NCI-H1694 treated with DMSO at 0.1 percent for 48 hours (cell line): ENCODE measurements around the gene SARNP.

ENCODE experiments used
- DNase-seq: peaks from one replicate; lab custom pipeline; 2025; lab: John Stamatoyannopoulos, UW

The SARNP gene

DNA sequence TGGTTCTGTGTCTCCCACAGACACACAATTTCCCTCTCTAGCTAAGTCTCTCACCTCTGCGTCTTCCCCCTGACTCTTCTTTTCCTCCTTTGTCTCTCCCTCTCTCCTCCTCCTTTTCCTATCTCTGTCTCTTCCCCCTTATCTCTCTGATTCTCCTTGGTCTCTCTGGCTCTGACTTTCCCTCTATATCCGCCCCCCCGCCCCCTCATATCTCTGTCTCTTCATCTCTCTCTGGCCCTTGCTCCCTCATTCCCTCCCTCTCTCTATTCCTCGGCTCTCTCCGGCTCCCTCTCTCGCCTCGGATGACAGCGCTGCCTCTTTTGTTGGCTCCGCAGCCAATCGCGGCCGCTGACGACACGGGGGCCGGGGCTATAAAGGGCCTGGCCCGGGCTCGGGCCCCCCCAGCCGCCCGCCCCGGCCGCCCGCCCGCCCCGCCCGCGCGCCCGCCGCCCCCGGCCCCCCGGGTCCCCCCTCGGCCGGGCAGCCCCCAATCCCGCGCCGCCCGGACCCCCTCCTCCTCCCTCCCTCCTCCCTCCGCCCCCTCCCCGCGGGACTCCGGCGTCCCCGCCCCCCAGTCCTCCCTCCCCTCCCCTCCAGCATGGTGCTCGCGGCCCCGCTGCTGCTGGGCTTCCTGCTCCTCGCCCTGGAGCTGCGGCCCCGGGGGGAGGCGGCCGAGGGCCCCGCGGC, 74.7 kb downstream of the SARNP start, which contains the start of gene GDF11:
TSS of gene GDF11 (plus strand) at position 404 of the 687 bp plus-strand sequence. CDS start at position 599, 195 bp downstream.
- DNase-seq: peak; percentile 29

DNA sequence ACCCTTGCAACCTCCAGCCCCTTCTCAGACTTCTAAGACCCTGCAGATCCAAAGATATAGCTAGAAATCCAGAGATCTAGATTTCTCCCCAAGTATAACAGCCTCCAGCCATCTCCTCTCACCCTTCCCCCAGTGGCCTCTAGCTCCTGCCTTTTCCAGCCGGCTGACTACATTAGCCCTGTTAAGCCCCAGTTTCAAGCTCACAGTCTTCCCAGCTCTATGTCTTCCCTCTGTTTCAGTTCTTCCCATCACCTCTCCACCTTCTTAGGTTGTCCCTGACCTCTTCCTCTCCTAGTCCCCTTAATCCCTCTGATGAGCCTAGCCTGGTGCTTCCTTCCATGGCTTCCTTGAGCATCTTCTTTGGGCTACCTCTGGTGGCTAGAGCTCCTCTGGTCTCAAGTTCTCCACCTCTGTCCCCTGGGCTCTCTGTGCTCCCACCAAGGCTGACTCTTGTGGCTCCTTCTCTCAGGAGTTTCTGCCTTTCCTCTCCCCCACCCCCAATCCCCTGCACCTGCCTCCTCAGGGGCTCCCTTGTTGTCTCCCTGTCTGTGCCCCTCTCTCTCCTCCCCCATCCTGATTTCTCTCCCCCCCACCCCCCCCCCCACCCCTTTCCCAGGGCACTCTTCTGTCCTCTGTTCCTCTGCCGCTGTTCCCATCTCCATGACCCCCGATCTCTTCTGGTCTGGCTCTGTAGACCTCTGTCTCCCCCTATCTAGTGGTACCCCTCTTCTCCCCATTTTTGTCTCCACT, 75.4 kb downstream of the SARNP start:
- DNase-seq: no peak

- no peak for DNase-seq
Observed at GRCh38 chr12:55739025-55739378, 78.5 kb downstream of the SARNP start.

- DNase-seq: peak; percentile 89
Observed at GRCh38 chr12:55738123-55739024, 79.2 kb downstream of the SARNP start.

DNA sequence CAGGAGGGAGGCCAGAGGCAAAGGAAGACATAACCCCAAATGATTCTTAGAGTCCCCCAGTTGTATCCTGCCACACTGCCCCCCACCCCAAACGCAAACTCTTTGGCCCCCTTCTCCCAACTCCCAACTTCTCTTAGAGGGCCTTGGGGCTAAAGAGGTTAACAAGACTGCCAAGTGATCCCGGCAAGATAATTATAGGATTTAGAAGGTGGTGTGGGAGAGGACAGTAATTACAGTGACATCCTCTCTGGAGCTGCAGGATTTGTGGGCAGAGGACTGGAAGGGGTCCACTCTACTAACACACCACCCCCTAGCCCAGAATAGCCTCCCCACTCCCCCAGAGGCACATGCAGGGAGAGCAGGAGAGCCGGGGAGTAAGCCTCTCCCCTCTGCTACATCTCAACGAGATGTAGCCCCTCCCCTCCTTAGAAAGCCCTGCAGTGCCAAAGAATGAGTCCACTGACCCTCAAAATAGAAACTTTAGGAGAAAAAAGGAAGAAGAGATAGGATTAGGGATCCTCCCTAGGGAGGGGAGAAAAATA, 79.9 kb downstream of the SARNP start:
- no peak for DNase-seq

DNA sequence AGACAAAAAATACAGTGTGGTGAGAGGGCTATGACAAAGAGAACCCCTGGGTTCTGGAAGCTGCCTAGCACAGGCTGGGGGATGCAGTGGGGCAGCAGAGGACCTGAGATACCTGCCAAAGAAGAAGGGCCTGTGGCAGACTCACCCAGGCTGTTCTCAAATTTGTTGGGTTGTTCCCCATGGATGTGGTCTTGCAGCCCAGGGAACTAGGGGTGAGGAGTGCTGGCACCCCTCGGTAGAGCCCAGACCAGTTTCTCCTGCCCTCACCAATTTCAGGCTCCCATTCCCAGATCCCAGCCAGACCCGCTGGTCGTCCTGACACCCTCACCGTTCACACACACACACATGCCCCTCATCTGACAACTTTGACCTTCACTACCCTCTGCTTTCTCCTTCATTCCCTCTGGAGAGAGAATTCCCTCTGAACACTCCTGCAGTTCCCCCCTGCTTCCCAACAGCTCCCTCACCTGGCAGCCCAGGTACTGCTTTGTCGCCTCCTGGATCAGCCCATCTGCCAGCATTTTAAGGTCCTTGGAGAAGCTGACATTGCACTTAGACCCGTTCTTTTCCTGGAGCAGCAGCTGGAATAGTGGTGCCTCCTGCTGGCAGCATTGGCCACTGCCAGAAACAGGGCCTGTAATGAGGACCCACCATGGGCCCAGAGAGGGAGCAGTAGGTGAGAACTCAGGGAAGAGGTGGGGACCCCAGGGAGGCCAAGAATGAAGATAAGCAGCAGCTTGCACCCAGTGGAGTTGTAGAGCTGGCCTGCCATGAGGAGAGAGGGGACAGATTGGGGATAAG, 80.5 kb downstream of the SARNP start:
- peak; percentile 86 for DNase-seq

DNA sequence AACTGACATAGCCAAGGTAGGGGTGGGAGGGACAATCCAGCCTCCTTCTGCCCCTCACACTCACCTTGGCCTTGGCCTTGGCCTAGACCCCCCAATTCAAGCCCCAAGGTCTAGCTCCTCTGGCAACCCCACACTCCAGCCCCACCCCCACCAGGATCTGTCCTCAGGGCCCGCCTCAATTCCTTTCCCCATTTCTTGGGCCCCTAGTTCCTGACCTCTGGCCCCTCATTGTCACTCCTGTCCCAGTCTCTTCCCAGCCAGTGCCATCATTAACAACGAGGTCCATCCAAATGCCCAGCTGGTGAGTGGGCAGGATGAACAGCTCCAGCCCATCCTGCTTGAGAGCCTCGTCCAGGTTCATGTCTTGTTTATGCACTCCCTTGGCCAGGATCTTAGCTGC, 81.4 kb downstream of the SARNP start:
- no peak for DNase-seq

GRCh38 chr12:55734595-55734994, 82.9 kb downstream of the SARNP start:
- no peak for DNase-seq

DNA sequence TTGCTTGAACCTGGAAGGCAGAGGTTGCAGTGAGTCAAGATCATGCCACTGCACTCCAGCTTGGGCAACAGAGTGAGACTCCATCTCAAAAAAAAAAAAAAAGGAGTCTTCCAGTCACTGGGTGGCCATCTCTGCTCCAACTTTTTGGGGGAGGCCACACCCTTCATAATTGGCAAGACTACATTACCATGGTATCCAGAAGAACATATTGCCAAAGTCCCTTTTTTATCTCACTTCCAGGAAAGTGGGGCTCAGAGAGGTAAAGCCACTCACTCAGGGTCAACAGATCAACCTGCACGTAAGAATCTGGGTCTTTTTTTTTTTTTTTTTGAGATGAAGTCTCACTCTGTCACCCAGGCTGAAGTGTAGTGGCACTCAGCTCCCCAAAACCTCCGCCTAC, 83.7 kb downstream of the SARNP start:
- DNase-seq: no peak

DNA sequence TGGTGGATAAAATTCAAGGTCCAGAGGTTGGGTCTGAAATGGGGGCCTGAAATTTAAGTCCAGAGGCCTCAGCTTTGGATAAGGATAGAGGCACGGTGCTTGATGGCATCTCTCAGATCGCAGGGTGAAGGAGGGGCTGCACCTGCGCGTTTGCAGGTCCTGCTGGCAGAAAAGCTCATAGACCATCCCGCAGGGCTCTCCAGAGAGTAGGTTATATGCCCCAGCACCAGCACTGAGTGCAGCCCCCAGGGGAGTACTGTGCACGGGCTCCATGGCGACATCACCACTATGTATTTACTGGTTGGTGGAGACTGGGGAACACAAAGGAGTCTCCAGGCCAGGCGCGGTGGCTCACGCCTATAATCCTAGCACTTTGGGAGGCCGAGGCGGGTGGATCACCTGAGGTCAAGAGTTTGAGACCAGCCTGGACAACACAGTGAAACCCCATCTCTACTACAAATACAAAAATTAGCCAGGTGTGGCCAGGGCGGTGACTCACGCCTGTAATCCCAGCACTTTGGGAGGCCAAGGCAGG, 84.4 kb downstream of the SARNP start:
- no peak for DNase-seq

GRCh38 chr12:55732288-55732687, 85.2 kb downstream of the SARNP start:
- DNase-seq: no peak

DNA sequence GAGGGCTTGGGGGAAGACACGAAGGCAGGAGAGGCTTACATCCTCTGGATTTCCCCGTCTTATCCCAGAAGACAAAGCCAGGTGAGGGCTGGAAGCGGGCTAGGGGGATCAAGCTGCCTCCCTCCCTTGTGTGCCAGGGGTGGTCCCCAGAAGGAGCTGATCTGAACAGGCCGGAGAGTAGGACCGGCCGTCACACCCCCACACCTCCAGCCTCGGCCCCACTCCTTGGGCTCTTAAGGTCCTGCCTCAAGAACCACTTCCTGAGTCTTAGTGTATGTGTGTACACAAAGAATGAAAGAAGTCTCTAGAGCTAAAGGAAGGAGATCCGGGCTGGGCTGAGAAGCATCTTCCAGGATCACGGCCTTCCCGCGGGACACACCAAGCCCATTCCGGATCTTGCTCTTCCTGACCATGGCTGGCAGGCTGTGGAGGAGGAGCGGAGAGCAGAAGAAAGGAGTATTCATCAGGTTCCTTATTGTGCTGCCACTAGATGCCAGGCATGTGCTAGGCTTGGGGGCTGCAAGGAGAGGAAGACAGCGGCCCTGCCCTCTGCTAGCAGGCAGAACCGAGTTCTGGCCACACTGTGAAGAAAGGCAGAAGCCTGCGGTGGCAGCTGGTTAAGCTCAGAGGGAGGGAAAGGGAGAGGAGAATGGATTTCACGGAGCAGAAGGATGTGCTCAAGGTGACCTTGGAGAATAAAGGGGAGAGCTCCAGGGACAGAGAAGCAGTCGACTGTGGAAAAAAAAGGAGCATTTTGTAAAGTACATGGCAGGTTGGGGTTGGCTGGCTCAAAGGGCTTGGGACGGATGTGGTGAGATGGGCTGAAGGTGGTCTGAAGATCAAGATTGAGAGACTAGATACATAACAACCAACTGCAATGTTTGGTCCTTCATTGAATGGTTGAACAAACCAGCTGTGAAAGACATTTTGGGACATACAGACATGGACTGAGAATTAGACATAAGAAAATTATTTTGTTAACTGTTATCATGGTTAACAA, 87.4 kb downstream of the SARNP start:
- peak; percentile 11 for DNase-seq

DNA sequence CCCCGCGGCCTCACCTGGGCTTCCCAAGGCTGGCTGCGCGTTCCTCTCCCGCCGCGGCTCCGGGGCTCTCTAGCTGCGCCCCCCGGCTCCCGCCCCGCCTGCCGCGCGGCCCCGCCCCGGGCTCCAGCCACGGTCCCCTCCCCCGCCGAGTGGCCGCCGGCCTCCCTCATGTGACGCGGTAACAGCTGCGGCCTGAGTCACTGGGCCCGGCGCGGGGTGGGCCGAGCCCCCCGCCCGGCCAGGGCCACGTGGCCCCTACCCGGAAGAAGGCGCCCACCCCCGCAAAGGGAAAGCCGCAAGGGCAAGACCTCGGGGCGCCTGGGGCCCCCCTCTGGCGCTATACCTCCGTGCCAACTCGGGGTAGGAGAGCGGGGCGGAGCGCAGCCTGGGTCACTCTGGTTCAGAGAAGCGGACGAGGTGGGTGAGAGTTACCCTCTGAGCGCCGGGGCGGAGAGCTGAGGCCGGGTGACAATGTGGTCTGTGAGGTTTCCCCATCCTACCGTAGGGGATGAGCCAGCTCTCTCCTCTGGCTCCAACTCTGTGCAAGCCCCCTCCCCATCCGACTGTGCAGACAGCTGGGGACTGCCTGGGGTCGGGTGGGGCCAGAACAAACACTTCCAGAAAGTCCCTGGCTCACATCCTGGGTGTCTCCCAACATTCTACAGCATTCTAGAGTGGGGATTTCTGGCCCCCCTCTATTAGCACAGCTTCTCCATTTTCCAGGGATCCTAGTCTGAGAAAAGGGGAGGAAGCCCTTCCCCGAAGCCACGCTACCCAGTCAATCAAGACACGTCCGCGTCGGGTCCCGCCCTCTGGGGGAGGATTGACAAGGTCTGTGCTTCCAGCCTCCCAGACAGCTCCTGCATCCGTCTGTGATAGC, 88.3 kb downstream of the SARNP start, which contains the start of gene CD63:
TSS of gene CD63 (minus strand) at position 71 of the 880 bp plus-strand sequence. CDS start 668 bp downstream, outside the sequence.
- peak; percentile 83 for DNase-seq

DNA sequence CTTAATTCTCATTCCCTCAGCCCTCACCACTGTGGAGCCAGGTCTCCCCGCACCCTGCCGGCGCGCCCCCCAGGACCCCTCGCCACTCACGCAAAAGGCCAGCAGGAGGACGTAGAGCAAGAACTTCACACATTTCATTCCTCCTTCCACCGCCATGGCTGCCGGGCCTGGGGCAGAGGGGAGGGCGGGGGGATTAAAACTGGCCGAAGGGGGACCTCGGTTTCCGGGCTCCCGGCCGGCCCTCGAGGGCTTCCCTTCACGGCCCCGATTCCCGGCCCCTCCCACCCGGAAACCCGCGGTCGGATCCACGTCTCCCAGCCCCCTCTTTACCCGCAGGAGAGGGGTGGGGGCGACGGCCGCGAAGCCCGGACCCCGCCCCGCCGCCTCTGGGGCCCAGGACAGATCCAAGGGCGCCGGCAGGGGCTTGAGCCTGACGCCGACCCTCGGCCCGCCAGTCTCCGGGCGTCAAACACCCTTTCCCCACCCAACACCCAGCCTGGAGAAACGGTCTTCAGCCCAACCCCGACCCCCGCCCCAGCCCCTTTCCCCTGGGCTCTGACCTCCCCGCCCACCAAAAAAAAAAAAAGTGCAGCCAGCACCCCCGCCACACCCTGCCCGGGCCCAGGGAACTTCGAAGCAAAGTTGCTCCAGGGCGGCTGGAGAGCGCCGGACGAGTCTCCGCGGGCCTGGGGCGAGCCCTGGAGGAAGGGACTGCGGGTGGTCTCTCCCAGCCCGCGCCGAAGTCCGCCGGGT, 89.2 kb downstream of the SARNP start:
- no peak for DNase-seq

DNA sequence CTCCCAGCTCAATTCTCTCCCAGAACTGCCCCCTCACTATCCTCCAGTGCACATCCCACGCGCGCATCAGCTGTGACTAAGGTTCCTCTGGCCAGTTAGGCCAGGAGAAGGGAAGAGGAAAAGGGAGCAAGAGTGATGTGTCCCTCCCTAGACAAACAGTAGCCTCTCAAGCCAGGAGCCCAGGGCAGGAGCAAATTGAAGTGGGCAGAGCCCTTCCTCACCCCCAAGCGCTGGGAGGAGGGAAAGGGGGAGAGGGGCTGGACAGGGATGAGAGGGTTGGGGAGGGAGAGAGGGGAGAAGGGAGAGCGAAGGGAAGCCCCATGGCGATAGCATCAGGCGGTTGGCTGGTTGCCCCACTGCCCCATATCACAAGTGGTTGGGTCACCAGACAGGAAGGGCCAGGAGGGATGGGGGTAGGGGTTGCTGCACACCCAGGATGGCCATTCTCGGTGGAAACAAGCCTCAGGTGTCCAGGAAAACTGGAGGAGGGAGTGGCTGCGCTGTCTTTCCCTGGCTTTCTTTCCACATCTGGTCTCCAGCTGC, 89.8 kb downstream of the SARNP start:
- DNase-seq: no peak

DNA sequence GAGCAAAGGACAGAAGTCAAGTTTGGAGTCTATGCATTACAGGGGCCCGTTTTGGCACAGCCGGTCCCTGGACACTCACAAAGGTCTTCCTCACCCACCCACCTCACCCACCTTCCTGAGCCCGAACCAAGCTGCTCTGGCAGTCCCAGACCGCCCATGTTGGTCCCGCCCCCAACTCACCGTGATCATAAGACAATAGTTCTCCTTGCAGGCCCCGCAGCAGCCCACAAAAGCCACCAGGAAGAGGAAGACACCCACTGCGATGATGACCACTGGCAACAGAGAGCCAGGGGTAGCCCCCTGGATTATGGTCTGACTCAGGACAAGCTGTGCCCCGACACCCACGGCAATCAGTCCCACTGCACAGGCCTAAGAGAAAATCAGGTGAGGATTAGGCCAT, 90.6 kb downstream of the SARNP start:
- DNase-seq: no peak

GRCh38 chr12:55725556-55725955, 92.0 kb downstream of the SARNP start:
- no peak for DNase-seq

DNA sequence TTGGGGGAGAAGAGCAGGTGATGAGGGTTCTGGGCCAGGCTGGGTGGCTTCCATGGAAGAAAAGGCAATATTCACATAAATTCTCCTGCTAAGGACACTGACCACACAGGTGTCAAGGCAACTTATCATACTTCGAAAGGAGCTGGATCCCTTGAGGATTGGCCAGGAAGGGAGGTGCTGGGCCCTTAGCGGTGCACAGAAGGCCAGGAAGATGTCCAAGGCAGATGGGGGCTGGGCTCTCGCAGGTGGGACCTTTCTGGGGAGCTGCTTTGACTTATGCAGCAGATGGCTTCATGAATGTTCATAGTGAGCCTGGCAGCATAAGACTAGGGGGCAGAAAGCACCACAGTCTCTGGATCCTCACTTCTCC, 92.6 kb downstream of the SARNP start:
- no peak for DNase-seq
